Right lobe of liver (tissue), 6 donors: ENCODE results near the gene WDR90. TPM values are rescaled to one million over a fixed set of nuclear protein-coding genes. Genes with fewer than 3 reads are reported as not detected.

Experiments
- ATAC-seq, 4 donors: fragments of 200-7000 bp; cut with Tn5 transposase; one replicate each; pipeline ENCODE4 v1.9.1; 2020; ENCODE audit warnings: mild to moderate bottlenecking in 4 of 4, moderate library complexity in 4 of 4
- DNase-seq, 3 donors: peaks; one replicate each; pipeline ENCODE4 v3.0.0-alpha.2; 2020
- H3K27ac ChIP-seq, 3 donors: fragments of 200-600 bp; one replicate each; pipeline ENCODE4 v1.8.0; 2022
- H3K27me3 ChIP-seq, 2 donors: fragments of 200-600 bp; one replicate each; pipeline ENCODE4 v1.8.0; 2022
- H3K36me3 ChIP-seq, 4 donors: fragments of 200-600 bp; sonication (generic) in 1 of 4; one replicate each; pipeline versions ENCODE4 v1.5.1 to v1.8.0; 2017 to 2022; ENCODE audit warnings: control low read depth in 1 of 4
- H3K4me1 ChIP-seq, 4 donors: fragments of 200-600 bp; sonication (generic) in 1 of 4; one replicate each; pipeline versions ENCODE4 v1.5.1 to v1.8.0; 2017 to 2022; ENCODE audit warnings: control low read depth in 1 of 4
- H3K4me3 ChIP-seq, 3 donors: fragments of 200-600 bp; one replicate each; pipeline ENCODE4 v1.8.0; 2022
- H3K9me3 ChIP-seq, 4 donors: fragments of 200-600 bp; sonication (generic) in 1 of 4; one replicate each; pipeline versions ENCODE4 v1.5.1 to v1.8.0; 2017 to 2022; ENCODE audit warnings: control low read depth in 1 of 4
- CTCF ChIP-seq, 4 donors: fragments of 200-600 bp in 3 of 4; fragments of 450-650 bp in 1 of 4; IDR thresholded peaks; one replicate each; pipeline versions ENCODE4 v1.5.1 to v1.8.0; 2016 to 2022; ENCODE audit warnings: antibody characterized with exemption in 4 of 4, mild to moderate bottlenecking in 2 of 4
- POLR2A ChIP-seq: fragments of 450-650 bp; IDR thresholded peaks from one replicate; pipeline ENCODE4 v1.6.1; 2017; ENCODE audit warnings: antibody characterized with exemption, mild to moderate bottlenecking
- WGBS: methylation state at CpG from one replicate; pipeline ENCODE4 v1.1.6; 2018; ENCODE audit warnings: low coverage, low lambda C conversion rate; ENCODE audit not compliant: insufficient coverage; ENCODE audit errors: missing lambda C conversion rate; 5-methylcytosine and 5-hydroxymethylcytosine counted together
- intact Hi-C, 2 donors: fragments of 100-400 bp; cut with DNase I; formaldehyde crosslinking; loops; one replicate each; pipeline versions ENCODE4 v1.11.2 to v1.14.1; 2022
- total RNA-seq, 6 experiments: library from RNA; depleted of rRNA in 2 of 6; stranded (reverse); fragments of >200 nt in 2 of 6; fragmentation: NEBNext Ultra II Directional in 3 of 6; extraction: Animal tissue kit (Norgen Biotek cat#: 25700) in 3 of 6; gene quantifications; one replicate each; pipeline versions ENCODE4 v1.1.0 to v1.2.4, GENCODE V29; 2016 to 2023
- donor health status: DM: no; HTN: yes; CAD: no.
- donor health status: DM: no; HTN: no; CAD: no.
- donor health status: DM: no; HTN: no; CAD: no.
- donor health status: DM: no; HTN: yes; CAD: no.
- donor health status: DM: no; HTN: yes; CAD: no.

The WDR90 gene
- total RNA-seq, 6 experiments from 2014 or later, result 7.2 to 18.1 (median 11.8) TPM

- no peak for ATAC-seq
- H3K9me3 ChIP-seq, result no peaks in the 10 kb centered on the region
- no peak for TF ChIP-seq CTCF (IDR thresholded peaks at IDR 0.05)
- no peak for TF ChIP-seq POLR2A
- no peak for DNase-seq
- H3K4me3 ChIP-seq, result peak overlapping the region in 1 of 3 donors; percentile 97
- H3K4me1 ChIP-seq, result peaks cover 0 to 15% (median 3%) of the 10 kb centered on the region in 4 donors
- H3K27me3 ChIP-seq, result no peaks in the 10 kb centered on the region
- H3K27ac ChIP-seq, result peak overlapping the region in 1 of 3 donors; percentile 65
- WGBS, result 52% methylated on average over 4 of the region's 22 CpGs
- intact Hi-C loops, result no loop called here
- H3K36me3 ChIP-seq, result peaks cover 0 to 28% (median 10%) of the 10 kb centered on the region in 4 donors
Observed at GRCh38 chr16:667113-667779, 18.1 kb downstream of the WDR90 start.

- WGBS, result 2% methylated on average over 10 of the region's 78 CpGs
- peak; percentile 93 to 95 (median 94) for DNase-seq
- Histone ChIP-seq H3K27me3 (no peaks in the 10 kb centered on the region), H3K36me3 (peaks cover 0 to 35% (median 15%) of the 10 kb centered on the region in 4 donors), H3K4me3 (peak within 1 kb of the TSS; percentile 96 to 98 (median 97)), H3K9me3 (no peaks in the 10 kb centered on the region), H3K4me1 (peaks cover 0 to 15% (median 3%) of the 10 kb centered on the region in 4 donors), H3K27ac (peak within 1 kb of the TSS; percentile 56 to 82 (median 65))
- peak; percentile 63 for TF ChIP-seq POLR2A
- peak; percentile 89 to 95 (median 92) for TF ChIP-seq CTCF (IDR thresholded peaks at IDR 0.05)
- ATAC-seq, result peak; percentile 93 to 98 (median 94)
- intact Hi-C loops, result no loop called here
Observed at GRCh38 chr16:667780-668518, 18.8 kb downstream of the WDR90 start, which contains the start of gene RHOT2. RHOT2 (plus strand) TSS chr16:668132; CDS start chr16:668200, 68 bp downstream.

GRCh38 chr16:668519-669171 lies 19.5 kb downstream of the WDR90 start:
- ATAC-seq, result peak in 1 of 4 donors; percentile 5

More at GRCh38 chr16:668519-669171, 19.5 kb downstream of the WDR90 start:
- intact Hi-C loops, result no loop called here
- Histone ChIP-seq H3K27ac (peak overlapping the region; percentile 56 to 82 (median 65)), H3K9me3 (no peaks in the 10 kb centered on the region), H3K4me1 (peaks cover 0 to 15% (median 3%) of the 10 kb centered on the region in 4 donors), H3K4me3 (peak overlapping the region; percentile 96 to 98 (median 97)), H3K36me3 (peaks cover 0 to 42% (median 15%) of the 10 kb centered on the region in 4 donors), H3K27me3 (no peaks in the 10 kb centered on the region)
- TF ChIP-seq POLR2A, result no peak
- TF ChIP-seq CTCF (IDR thresholded peaks at IDR 0.05), result no peak
- no CpG with 5 or more reads among the region's 50 CpGs for WGBS
- DNase-seq, result no peak
